OCI-LY1 (cell line): ENCODE data around the gene CTBP2.
"Not testable (repeated sequence)": the region's sequence is repeated elsewhere in the genome, so short reads cannot be mapped to it uniquely, and the experiment has no call there.

Experiments
- EZH2 ChIP-seq: fragments of 200-600 bp; sonication (generic), shearing (Covaris generic); IDR thresholded peaks from 2 replicates; pipeline ENCODE4 v1.8.0; 2017; ENCODE audit warnings: borderline replicate concordance, mixed run types, mild to moderate bottlenecking, antibody characterized with exemption, low read length, moderate library complexity, mixed read lengths
- TF ChIP-seq, protein P1 (sequence below): fragments of 200-600 bp; sonication (generic), shearing (Covaris generic); IDR thresholded peaks from 2 replicates; pipeline ENCODE4 v1.5.1; 2017; ENCODE audit warnings: mild to moderate bottlenecking, antibody characterized with exemption, low read length, moderate library complexity, mixed read lengths

DNA sequence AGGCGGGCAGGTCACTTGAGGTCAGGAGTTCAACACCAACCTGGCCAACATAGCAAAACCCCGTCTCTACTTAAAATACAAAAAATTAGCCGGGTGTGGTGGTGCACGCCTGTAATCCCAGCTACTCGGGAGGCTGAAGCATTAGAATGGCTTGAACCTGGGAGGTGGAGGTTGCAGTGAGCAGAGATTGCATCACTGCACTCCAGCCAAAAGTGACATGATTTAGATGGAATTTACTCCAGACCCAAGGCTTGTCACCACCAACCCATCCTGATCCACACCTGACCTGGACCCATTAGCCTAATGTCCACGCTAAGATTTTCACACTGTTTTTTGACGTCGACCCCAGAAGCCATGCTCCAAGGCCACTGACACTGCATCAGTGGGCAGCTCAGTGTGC, 101.0 kb downstream of the CTBP2 start:
- TF ChIP-seq, protein P1, sequence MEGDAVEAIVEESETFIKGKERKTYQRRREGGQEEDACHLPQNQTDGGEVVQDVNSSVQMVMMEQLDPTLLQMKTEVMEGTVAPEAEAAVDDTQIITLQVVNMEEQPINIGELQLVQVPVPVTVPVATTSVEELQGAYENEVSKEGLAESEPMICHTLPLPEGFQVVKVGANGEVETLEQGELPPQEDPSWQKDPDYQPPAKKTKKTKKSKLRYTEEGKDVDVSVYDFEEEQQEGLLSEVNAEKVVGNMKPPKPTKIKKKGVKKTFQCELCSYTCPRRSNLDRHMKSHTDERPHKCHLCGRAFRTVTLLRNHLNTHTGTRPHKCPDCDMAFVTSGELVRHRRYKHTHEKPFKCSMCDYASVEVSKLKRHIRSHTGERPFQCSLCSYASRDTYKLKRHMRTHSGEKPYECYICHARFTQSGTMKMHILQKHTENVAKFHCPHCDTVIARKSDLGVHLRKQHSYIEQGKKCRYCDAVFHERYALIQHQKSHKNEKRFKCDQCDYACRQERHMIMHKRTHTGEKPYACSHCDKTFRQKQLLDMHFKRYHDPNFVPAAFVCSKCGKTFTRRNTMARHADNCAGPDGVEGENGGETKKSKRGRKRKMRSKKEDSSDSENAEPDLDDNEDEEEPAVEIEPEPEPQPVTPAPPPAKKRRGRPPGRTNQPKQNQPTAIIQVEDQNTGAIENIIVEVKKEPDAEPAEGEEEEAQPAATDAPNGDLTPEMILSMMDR = not testable (repeated sequence)
- not testable (repeated sequence) for TF ChIP-seq EZH2
